HL-60 (cell line): ENCODE measurements around the gene MEX3C.

Source experiments
- DNase-seq, 2 experiments: peaks; one replicate each; pipeline ENCODE4 v3.0.0-alpha.2; 2010 to 2020; ENCODE audit warnings: low read depth in 1 of 2, low spot score in 1 of 2
- H3K27ac ChIP-seq: fragments of 250-450 bp; sonication (Bioruptor Pico); replicated peaks from 2 replicates; pipeline ENCODE4 v1.5.1; 2020; ENCODE audit warnings: mild to moderate bottlenecking, moderate library complexity
- H3K27me3 ChIP-seq: fragments of 250-450 bp; sonication (Bioruptor Pico); 2 replicates; pipeline ENCODE4 v1.5.1; 2021; ENCODE audit warnings: mild to moderate bottlenecking, moderate library complexity; ENCODE audit not compliant: insufficient read depth, poor library complexity, severe bottlenecking
- H3K4me3 ChIP-seq: replicated peaks from 2 replicates; pipeline ENCODE4 v1.5.1; 2011; ENCODE audit warnings: mild to moderate bottlenecking, control low read depth, low read length; ENCODE audit not compliant: insufficient read depth
- CTCF ChIP-seq: IDR thresholded peaks from one replicate; pipeline ENCODE4 v1.5.1; 2011; ENCODE audit warnings: low read length, control low read depth, inconsistent platforms; ENCODE audit not compliant: insufficient read depth
- GABPA ChIP-seq: IDR thresholded peaks from 2 replicates; pipeline ENCODE4 v1.6.1; 2012; ENCODE audit warnings: low read depth
- POLR2AphosphoS5 ChIP-seq: IDR thresholded peaks from 2 replicates; pipeline ENCODE4 v1.6.1; 2012; ENCODE audit warnings: low read depth
- REST ChIP-seq: IDR thresholded peaks from 2 replicates; pipeline ENCODE4 v1.6.1; 2012; ENCODE audit warnings: low read depth; ENCODE audit not compliant: insufficient replicate concordance
- SPI1 ChIP-seq: IDR thresholded peaks from 2 replicates; pipeline ENCODE4 v1.6.1; 2012; ENCODE audit warnings: low read depth, mild to moderate bottlenecking, borderline replicate concordance

Gene MEX3C

GRCh38 chr18:51227660-51228059 lies 30.2 kb upstream of the MEX3C start:
- no peak overlapping the region for H3K27ac ChIP-seq
- TF ChIP-seq POLR2AphosphoS5: no peak
- no peak for TF ChIP-seq CTCF
- no peak for TF ChIP-seq SPI1
- TF ChIP-seq GABPA: no peak
- TF ChIP-seq REST: no peak
- no peak overlapping the region for H3K4me3 ChIP-seq
- no peak for DNase-seq
- no peaks in the 10 kb centered on the region for H3K27me3 ChIP-seq

GRCh38 chr18:51226587-51227350 lies 29.3 kb upstream of the MEX3C start:
- no peak for TF ChIP-seq CTCF
- TF ChIP-seq GABPA: no peak
- no peak for TF ChIP-seq REST
- no peak for TF ChIP-seq SPI1
- TF ChIP-seq POLR2AphosphoS5: no peak
- DNase-seq: no peak
- no peak overlapping the region for H3K27ac ChIP-seq
- H3K27me3 ChIP-seq: no peaks in the 10 kb centered on the region
- H3K4me3 ChIP-seq: no peak overlapping the region

- DNase-seq: no peak
- no peak overlapping the region for H3K4me3 ChIP-seq
- no peak for TF ChIP-seq GABPA
- no peak for TF ChIP-seq CTCF
- TF ChIP-seq REST: no peak
- TF ChIP-seq POLR2AphosphoS5: no peak
- TF ChIP-seq SPI1: no peak
- H3K27ac ChIP-seq: no peak overlapping the region
- no peaks in the 10 kb centered on the region for H3K27me3 ChIP-seq
These were observed 28.6 kb upstream of the MEX3C start for GRCh38 chr18:51226068-51226467.
